HG03460 (cell line): ENCODE measurements around the gene AK2.
"Not testable (repeated sequence)": the region's sequence is repeated elsewhere in the genome, so short reads cannot be mapped to it uniquely, and the experiment has no call there.

Experiments used
- ATAC-seq: cut with Tn5 transposase; IDR thresholded peaks from one replicate; pipeline ENCODE4 v1.9.1; 2021; ENCODE audit not compliant: unreplicated experiment

The AK2 gene

DNA sequence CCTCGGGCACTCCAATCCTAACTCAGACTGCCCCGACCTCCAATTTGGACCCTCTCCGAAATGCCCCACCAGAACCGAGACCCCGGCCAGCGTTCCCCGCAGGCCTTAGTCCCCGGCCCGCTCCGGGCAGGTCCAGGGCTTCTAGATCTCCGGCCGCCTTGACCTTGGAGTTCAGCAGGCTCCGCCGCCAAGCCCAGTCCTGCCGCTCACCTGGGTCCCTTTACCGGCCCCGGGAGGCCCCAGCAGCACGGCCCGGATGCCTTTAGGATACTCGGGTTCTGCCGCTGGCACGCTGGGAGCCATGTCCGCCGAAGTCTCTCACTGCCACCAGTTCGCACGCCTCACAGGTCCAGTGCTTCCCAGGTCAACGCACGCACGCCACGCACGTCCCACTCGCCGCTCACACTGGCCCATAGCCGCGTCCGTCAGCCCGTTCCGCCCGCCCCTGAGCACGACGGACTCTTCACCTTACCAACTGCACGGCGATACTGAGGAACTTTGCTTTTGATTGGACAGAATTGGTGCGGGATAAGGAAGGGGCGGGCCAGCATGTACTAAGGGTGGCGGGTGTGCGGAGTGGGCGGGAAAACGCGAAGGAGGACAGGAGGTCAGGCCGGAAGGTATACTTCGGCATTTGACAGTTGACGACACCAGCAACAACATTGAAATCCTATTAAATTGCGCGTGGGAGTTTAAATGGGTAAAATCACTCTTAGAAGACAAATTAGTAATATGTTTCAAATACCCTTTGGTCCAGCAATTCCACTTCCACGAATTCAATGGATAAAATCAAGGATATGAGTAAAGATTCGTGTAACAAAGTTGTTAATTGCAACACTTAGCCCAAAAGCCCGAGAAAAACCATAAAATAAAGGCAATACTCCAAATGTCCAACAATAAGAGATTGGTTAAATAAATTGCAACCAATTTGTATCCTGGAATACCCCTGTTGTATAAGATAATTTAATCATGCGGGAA, at the start of gene AK2:
Gene AK2, minus strand, starts transcription at position 358 of the 978 bp plus-strand sequence. Its CDS starts 55 bp downstream, at position 303.
- peak; percentile 99 for ATAC-seq

DNA sequence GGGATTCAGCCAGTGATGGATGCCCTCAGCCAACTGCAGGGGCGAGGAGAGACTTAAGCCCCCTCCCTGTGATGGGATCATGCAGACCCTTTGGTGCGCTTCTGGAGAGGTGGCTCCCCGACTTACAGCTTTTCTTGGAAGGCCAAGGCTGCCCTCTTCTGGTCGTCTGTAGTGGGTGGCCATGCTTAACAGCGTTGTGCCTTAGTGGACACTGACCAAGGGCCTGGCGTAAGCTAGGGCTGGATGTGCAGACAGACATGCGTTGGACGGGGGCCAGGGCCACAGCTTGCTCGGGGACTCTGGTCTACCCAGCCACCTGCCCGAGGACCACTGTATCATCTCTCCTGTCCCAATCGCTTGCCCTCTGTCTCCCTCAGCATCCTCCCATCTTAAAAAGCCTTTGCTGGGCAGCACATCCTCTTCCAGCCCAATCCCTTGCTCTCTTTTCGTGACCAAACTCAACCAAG, 49.7 kb upstream of the AK2 start:
- ATAC-seq, result no peak

DNA sequence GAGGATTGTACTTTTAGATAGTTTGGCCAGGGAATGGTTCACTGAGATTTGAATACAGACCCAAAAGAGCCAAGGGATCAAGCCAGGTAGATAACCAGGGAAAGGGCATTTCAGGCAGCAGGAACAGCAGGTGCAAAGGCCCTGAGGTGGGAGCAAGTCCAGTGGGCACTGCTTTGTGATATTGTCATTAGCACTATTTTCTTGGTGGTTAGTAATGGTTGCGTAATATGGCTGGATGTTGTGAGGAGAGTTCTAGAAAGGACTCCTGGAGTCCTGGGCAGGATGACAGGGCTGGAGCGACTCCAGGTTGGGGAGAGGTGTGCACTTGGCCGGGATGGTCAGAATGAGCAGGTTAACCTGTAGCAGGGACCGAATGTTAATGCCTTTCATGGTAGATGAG, 48.6 kb upstream of the AK2 start:
- ATAC-seq, result no peak

DNA sequence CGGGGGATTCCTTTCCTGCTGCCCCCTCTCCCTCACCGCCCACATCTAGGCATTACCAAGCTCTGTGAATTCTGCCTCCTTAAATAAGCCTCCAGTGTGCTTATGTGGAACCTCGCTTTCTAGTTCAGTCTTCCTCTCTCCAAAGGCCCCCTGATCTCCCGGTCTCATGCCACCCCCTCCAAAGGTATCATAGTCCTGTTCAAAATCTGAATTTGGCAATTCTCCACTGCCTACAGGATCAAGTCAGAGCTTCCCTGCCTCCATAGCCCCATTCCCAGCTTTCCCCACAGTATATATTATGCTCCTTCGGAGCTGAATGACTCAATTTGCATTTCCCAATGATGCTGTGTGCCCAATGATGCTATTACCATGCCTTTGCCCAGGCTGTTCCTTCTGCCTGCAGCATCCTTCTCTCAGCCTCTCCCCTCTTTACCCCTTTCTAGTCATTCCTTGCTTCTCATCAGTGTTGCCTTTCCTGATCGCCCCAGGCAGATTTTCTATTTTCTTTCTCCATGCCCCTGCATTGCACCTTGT, 46.0 kb upstream of the AK2 start:
- ATAC-seq, result no peak

DNA sequence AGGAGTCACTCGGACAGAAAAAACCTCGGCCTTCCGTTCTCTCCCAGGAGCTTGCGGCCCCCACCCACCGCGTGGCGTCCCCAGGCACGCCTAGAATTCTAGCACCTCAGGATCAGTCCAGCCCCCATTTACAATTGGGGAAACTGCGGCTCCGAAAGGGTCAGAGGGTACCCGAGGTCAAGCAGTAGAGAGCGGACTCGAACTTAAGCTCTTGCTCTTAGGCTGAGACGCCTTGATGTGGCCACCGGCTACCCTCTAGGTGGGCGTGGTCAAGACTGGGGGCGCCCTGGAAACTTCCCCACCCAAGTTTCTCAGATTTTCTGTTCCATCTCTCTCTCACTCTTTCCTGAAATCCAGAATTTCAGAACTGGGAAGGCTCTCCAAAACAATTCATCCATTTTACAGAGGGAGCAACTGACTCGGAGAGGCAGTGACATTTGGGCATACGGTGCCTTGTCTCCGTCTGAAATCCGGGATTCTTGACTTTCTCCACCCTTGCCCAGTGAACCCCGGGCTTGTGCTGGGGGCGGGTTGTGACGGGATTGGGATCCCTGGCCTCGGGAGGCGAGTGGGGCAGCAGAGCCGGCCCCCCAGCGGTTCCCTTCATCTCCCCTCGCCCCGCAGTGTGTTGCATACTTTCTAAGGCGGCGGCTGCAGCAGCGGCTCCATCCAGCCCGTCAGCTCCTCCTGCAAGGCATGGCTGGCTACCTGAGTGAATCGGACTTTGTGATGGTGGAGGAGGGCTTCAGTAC, 45.0 kb upstream of the AK2 start:
- ATAC-seq, result no peak

DNA sequence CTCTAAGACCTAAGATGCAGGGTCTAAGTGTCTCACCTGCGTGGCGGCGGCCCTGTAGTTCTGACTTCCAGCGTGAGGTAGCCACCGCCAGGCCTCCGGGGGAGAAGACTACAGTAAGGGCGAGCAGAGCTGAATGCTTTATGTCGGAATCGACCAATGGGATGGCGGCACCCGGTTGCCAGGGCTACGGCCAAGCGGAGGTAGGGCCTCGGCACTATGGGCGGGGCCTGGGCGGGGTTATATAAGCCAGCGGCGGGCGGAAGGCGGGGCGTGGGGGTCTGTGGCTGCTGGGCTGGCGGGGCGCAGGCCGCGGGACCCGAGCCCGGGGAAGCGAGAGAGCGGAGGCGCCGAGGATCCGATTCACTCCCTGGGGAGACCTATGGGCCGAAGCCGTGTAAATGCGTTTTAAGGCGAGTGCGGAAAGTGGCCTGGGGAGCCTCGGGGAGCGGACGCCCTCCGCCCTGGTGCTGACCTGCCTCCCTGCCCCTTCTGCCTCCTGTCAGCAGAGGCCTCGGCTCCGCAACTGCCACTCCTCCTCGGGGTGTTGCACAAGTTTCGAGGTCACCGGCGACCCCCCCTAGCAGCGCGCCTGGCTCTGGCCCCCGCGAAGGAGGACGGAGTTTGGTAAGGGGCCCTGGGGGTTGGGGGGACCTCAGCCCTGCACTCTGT, 44.3 kb upstream of the AK2 start, which contains the start of gene AZIN2:
Gene AZIN2, plus strand, starts transcription at position 269 of the 669 bp plus-strand sequence. CDS start 1,097 bp downstream, outside the sequence.
- ATAC-seq, result peak; percentile 94

DNA sequence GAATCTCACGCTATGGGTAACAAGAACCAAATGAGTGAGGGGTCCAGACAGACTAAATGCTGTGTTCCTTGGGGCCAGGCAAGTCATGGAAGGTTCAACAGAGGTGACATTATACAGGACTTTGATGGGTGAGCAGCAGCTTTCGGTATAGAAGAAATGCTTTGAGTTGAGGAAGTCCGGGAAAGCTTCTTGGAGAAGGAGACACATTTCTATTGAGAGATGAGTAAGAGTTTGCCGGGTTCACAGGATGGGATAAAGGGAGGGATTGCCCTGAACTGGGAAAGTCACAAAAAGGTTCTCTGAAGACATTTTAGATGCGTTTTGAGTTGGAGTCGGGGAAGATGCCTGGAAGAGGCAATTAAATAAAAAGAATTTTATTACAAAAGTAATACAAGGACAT, 43.7 kb upstream of the AK2 start:
- no peak for ATAC-seq

DNA sequence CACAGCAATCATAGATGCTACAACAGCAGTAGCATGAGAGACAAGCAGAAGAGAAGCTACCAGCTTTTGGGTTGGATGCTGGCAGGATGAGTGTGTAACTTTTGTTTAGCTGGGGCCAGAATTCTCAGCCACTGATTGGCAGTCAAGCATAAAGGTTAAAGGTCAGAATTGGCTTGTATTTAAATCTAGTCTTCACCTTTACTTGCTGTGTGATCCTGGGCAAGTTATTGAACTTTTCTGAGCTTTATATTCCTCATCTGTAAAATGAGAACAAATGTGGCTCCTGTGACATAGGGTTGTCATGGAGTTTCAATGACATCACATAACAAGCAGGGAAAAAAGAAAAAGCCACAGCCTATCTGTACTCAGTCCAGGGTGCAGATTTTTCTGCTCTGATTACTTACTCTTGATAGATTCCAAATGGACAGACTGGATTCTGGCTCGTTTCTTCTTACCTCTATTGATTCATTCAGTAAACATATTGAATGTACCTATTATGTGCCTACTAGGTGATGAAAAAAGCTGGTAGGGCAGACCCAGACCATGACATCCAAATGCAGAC, 41.4 kb upstream of the AK2 start:
- no peak for ATAC-seq

DNA sequence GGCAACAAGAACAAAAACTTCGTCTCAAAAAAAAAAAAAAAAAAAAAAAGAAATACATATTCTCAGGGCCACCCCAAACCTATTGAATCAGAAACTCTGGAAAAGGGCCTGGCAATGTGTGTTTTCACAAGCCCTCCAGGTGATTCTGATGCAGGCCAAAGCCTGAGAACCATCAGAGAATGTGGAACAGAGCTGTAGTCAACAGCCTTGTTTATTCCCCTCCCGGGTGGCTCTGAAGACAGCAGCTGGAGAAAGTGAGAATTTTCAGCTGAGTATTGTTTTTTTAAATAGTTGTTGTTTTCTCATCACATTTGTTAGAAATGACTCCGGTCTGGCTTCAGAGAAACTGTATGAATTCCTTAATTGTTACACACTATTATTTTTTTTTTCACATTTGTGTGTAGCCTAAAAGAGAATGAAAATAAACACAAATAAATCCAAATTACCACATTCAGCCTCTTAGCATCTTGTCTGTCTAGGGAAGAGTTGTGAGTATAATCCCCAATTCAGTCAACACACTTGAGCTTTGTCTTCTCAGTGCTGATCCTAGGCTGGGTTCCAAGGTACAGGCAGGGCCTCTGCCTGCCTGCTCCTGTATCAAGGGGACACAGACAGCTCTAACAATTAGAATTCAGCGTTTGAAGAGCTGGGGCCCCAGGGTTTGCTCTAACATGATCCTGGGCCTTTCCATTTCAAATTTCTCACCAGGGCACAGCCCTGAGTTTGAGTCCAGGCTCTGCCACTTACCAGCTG, 37.7 kb upstream of the AK2 start:
- no peak for ATAC-seq

DNA sequence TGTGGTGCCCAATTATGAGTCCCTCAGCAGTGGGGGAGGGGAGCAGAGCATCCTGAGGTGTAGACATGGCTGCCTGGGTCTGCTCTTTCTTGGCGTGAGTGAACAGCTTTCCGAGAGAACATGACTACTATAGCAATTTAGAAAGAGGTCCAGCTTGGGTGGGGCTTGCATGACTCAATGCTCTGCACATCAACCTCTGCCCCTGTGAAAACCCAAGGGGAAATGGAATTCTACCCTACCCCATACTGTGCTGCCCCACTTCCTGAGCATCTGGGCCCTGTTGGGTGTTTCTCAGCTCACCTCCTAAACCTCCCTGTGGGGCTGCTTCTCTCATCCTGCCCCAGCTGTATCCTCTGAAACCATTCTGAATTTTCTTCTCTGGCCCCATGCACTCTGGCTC, 36.0 kb upstream of the AK2 start:
- ATAC-seq, result no peak

DNA sequence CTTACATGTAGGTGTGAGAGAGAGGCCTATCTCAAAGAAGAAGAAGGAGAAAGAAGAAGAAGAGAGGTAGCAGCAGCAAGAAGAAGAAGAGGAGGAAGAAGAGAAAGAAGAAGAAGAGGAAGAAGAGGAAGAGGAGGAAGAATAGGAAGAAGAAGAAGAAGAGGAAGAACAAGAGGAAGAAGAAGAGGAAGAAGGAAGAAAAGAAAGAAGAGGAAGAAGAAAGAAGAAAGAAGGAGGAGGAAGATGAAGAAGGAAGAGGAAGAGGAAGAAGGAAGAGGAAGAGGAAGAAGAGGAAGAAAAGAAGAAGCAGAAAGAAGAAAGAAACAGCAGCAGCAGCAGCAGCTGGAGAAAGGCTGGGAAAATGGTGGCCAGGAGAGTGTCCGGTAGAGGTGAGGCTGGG, 33.9 kb upstream of the AK2 start:
- no peak for ATAC-seq

DNA sequence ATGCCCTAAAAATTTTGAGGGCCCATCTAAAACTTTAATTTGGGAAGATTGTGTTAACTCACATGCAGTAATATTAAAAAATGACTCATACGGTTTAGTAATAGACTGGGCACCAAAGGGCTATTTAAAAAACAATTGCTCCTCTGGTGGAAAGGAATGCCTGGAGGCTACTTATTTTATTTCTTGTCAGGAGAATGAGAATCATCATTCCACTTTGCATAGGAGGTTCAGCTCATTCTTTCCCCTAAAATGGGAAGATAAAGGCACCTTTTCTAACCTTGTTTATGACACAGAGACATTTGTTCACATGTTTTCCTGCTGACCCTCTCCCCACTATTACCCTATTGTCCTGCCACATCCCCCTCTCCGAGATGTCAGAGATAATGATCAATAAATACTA, 31.4 kb upstream of the AK2 start:
- not testable (repeated sequence) for ATAC-seq

DNA sequence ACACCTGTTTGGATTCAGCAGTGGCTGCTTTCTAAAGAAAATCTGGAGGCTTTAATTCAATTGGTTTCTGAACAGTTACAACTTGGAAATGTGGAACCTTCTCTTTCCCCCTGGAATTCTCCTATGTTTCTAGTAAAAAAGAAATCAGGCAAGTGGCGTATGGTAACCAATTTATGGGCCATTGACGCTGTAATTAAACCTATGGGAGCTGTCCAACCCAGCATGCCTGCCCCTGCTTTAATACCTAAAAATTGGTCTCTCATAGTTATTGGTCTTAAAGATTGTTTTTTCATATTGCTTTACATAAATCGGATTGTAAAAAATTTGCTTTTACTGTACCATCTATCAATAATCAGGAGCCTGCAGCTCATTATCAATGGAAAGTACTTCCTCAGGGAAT, 29.8 kb upstream of the AK2 start:
- ATAC-seq, result not testable (repeated sequence)

DNA sequence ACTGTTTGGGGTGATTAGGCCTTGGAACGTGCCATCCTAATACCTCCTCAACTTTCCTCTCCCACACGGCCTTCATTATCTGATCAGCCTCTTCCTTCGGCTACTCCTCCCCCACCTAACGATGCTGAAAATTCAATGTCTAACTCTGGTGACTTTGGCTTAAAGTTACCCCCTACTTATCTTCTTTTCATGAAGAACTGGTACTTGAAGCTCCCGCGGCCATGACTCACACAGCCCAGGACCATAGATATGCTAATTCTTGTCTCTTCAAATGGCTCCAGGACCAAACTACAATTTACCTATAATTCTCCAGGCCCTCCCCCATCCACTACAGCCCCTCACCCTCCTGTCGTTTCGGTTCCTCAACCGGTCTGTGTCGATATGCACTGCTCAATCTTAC, 28.6 kb upstream of the AK2 start:
- no peak for ATAC-seq

DNA sequence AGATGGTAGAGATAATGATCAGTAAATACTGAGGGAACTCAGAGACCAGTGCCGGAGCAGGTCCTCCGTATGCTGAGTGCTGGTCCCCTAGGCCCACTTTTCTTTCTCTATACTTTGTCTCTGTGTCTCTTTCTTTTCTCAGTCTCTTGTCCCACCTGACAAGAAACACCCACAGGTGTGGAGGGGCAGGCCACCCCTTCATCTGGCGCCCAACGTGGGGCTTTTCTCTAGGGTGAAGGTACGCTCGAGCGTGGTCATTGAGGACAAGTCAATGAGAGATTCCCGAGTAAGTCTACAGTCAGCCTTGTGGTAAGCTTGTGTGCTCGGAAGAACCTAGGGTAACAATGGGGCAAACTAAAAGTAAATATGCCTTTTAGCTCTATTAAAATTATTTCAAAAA, 27.6 kb upstream of the AK2 start:
- ATAC-seq, result not testable (repeated sequence)

DNA sequence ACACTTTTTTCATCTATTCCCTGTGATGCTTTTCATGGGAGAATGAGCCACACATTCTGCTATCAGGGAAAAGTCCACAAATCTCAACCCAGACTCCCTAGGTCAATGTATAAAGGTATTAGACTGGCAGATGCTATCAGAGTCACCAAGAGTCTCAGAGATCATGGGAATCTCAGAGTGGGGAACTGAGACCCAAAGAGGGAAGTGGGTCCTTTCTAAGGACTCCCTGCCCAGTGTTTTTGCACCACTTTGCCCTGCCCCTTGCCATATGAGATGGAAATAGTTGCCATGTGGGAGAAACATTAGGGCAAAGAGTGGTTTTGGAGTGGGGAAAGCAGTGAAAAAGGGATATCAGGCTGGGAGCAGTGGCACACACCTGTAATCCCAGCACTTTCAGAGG, 25.2 kb upstream of the AK2 start:
- ATAC-seq, result no peak

DNA sequence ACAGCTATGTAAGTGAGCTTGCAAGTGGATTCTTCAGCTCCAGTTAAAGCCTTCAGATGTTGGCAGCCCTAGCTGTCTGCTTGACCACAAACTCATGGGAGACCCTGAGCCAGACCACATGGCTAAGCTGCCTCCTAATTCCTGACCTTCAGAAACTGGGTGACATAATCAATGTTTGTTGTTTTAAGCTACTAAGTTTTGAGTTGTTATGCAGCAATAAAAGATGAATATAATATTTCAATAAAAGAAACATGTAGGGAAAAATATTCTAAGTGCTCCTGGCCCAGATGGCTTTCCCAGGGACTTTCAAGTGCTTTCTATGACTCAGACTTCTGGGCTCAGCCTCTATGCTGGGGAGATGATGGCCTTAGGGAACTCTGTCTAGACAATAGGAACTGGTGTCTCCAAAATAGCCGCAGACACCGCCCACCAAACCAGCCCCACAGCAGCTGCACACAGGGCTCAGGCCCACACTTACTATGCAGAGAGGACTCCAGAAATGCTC, 23.9 kb upstream of the AK2 start:
- ATAC-seq, result no peak

DNA sequence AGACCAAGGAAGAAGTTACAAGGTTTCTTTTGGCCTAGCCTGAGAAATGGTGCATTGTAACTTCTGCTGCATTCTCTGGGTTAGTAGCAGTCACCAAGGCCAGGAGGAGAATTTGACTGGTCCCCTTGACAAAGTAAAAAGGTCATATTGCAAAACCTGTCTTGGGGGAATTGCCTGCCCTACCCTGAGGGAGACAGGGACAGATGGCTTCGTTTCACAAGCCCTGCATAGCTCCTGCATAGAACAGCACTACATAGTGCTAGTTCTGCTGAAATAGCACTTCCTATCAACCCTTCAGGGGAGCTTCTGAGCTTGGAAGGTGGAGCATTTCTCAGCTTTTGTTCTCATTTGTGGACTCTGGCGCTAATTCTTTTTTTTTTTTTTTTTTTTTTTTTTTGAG, 20.4 kb upstream of the AK2 start:
- ATAC-seq, result no peak

DNA sequence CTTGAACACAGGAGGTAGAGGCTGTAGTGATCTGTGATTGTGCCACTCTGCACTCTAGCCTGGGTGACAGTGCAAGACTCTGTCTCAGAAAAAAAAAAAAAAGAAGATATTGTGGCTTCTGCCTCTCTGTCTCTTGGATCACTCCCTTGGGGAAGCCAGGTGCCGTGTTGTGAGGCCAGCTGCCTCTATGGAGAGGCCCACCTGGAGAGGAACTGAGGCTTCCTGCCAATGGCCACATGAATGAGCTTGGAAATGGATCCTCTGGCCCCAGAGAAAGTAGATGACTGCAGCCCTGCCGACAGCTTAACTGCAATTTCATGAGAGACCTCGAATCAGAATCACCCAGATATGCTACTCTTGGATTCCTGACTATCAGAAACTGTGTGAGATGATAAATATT, 19.7 kb upstream of the AK2 start:
- no peak for ATAC-seq
